HepG2 (cell line): ENCODE results near the gene SERINC4. TPM values are rescaled to one million over a fixed set of nuclear protein-coding genes. Genes with fewer than 3 reads are reported as not detected.

Experiments
- ATF1 ChIP-seq: IDR thresholded peaks from 2 replicates; pipeline ENCODE4 v1.6.1; 2016; ENCODE audit warnings: mild to moderate bottlenecking, control low read depth
- CBX5 ChIP-seq: sonication (generic); formaldehyde crosslinking; IDR thresholded peaks from 2 replicates; pipeline ENCODE4 v1.4.0; 2020; ENCODE audit warnings: missing genetic modification reagents, borderline replicate concordance
- EED ChIP-seq: sonication (generic); formaldehyde crosslinking; IDR thresholded peaks from 2 replicates; pipeline ENCODE4 v1.5.0; 2020; ENCODE audit warnings: mild to moderate bottlenecking, missing genetic modification reagents
- FOSL2 ChIP-seq: sonication (generic); formaldehyde crosslinking; IDR thresholded peaks from 2 replicates; pipeline ENCODE4 v1.4.0; 2020; ENCODE audit warnings: missing genetic modification reagents
- GLI4 ChIP-seq: sonication (generic); formaldehyde crosslinking; IDR thresholded peaks from 2 replicates; pipeline ENCODE4 v1.5.1; 2020; ENCODE audit warnings: missing genetic modification reagents, mild to moderate bottlenecking, moderate library complexity, borderline replicate concordance
- KLF16 ChIP-seq, 2 experiments: sonication (generic) in 1 of 2; formaldehyde crosslinking in 1 of 2; IDR thresholded peaks; 2 replicates each; pipeline versions ENCODE4 v1.6.1 to v1.8.0; 2016 to 2023; ENCODE audit warnings: missing genetic modification reagents in 2 of 2, missing compliant biosample characterization in 1 of 2
- MTA1 ChIP-seq: sonication (generic); formaldehyde crosslinking; IDR thresholded peaks from 2 replicates; pipeline ENCODE4 v1.4.0; 2020; ENCODE audit warnings: missing genetic modification reagents, mild to moderate bottlenecking, borderline replicate concordance
- NCOA2 ChIP-seq: sonication (generic); formaldehyde crosslinking; IDR thresholded peaks from 2 replicates; pipeline ENCODE4 v1.8.0; 2022; ENCODE audit warnings: inconsistent platforms
- PRDM15 ChIP-seq: sonication (generic); formaldehyde crosslinking; IDR thresholded peaks from 2 replicates; pipeline ENCODE4 v1.4.0; 2020; ENCODE audit warnings: missing genetic modification reagents
- RFX5 ChIP-seq: IDR thresholded peaks from 2 replicates; pipeline ENCODE4 v1.6.1; 2011; ENCODE audit warnings: low read depth, low read length, improper control_type of control experiment
- SNAI1 ChIP-seq: sonication (generic); formaldehyde crosslinking; IDR thresholded peaks from 2 replicates; pipeline ENCODE4 v1.5.0; 2020; ENCODE audit warnings: mild to moderate bottlenecking, missing genetic modification reagents, borderline replicate concordance
- TAF1 ChIP-seq: sonication (generic); formaldehyde crosslinking; IDR thresholded peaks from 2 replicates; pipeline ENCODE4 v1.4.0; 2020; ENCODE audit warnings: missing genetic modification reagents
- TFAP4 ChIP-seq: sonication (generic); IDR thresholded peaks from 2 replicates; pipeline ENCODE4 v1.6.1; 2016; ENCODE audit warnings: low read depth, borderline replicate concordance
- USF2 ChIP-seq, 2 experiments: sonication (generic) in 1 of 2; formaldehyde crosslinking in 1 of 2; IDR thresholded peaks; 2 replicates each; pipeline versions ENCODE4 v1.5.1 to v1.6.1; 2011 to 2020; ENCODE audit warnings: borderline replicate concordance in 1 of 2, low read depth in 1 of 2, low read length in 1 of 2, mild to moderate bottlenecking in 1 of 2, missing genetic modification reagents in 1 of 2, moderate library complexity in 1 of 2
- ZBTB44 ChIP-seq: sonication (generic); formaldehyde crosslinking; IDR thresholded peaks from 2 replicates; pipeline ENCODE4 v1.4.0; 2020; ENCODE audit warnings: missing genetic modification reagents
- ZNF101 ChIP-seq: sonication (generic); formaldehyde crosslinking; IDR thresholded peaks from 2 replicates; pipeline ENCODE4 v1.4.0; 2020; ENCODE audit warnings: mild to moderate bottlenecking, low read depth, missing genetic modification reagents, borderline replicate concordance
- ZNF124 ChIP-seq: sonication (generic); formaldehyde crosslinking; IDR thresholded peaks from 2 replicates; pipeline ENCODE4 v1.4.0; 2020; ENCODE audit warnings: missing genetic modification reagents
- ZNF207 ChIP-seq: fragments of 450-650 bp; IDR thresholded peaks from 2 replicates; pipeline ENCODE4 v1.6.1; 2016; ENCODE audit warnings: antibody characterized with exemption, borderline replicate concordance
- ZNF567 ChIP-seq: sonication (generic); formaldehyde crosslinking; IDR thresholded peaks from 2 replicates; pipeline ENCODE4 v1.8.1; 2023; ENCODE audit warnings: mild to moderate bottlenecking, missing genetic modification reagents, borderline replicate concordance
- ZNF746 ChIP-seq: sonication (generic); formaldehyde crosslinking; IDR thresholded peaks from 2 replicates; pipeline ENCODE4 v1.8.0; 2022; ENCODE audit warnings: mild to moderate bottlenecking, missing genetic modification reagents
- polyA plus RNA-seq, 8 experiments: library from polyadenylated mRNA; depleted of rRNA in 3 of 8; stranded (reverse) in 7 of 8; unstranded in 1 of 8; fragments of >200 nt; fragmentation: Illumina TruSeq in 4 of 8; extraction: Trizol in 4 of 8; gene quantifications; 2 replicates each; pipeline versions ENCODE4 v1.2.1 to v1.2.3, GENCODE V29; 2011 to 2016; ENCODE audit warnings: low read depth in 4 of 8, missing spikeins in 1 of 8, mixed read lengths in 1 of 8; ENCODE audit not compliant: insufficient read depth in 1 of 8
- total RNA-seq, 5 experiments: library from RNA; depleted of rRNA; stranded (reverse); fragments of >200 nt; fragmentation: Illumina TruSeq; extraction: Trizol; gene quantifications; 2 replicates each; pipeline ENCODE4 v1.2.3, GENCODE V29; 2016; ENCODE audit warnings: low read depth in 1 of 5

The SERINC4 gene
- total and polyA plus RNA-seq, 2 of the 13 experiments (the other 11 are each of a cell fraction or from before 2014, with no cell fraction given) = not detected

GRCh38 chr15:43777267-43777914 is 22.6 kb downstream of the SERINC4 start (continued):
- TF ChIP-seq USF2 (IDR thresholded peaks at IDR 0.05; ENCODE audit: low read depth, low read length) (no peak), USF2 (CRISPR knock-in tag; IDR thresholded peaks at IDR 0.05; ENCODE audit: borderline replicate concordance) (no peak), ZNF207 (no peak), RFX5 (no peak), ZNF101 (CRISPR knock-in tag) (0 out of 2 replicates have a peak, but pooled peaks have one; percentile 47), KLF16 (CRISPR knock-in tag; IDR thresholded peaks at IDR 0.05) (no peak), TAF1 (peak; percentile 47), ZNF567 (CRISPR knock-in tag) (no peak), ZNF124 (CRISPR knock-in tag) (no peak), MTA1 (peak; percentile 79), TFAP4 (no peak), PRDM15 (CRISPR knock-in tag) (no peak), NCOA2 (0 out of 2 replicates have a peak, but pooled peaks have one; percentile 19), ZBTB44 (no peak), CBX5 (no peak; the same call in 1 of the 2 replicates), GLI4 (CRISPR knock-in tag) (peak; percentile 56; the same call in 1 of the 2 replicates), SNAI1 (CRISPR knock-in tag) (no peak), ZNF746 (CRISPR knock-in tag) (peak; percentile 82; the same call in 1 of the 2 replicates), FOSL2 (CRISPR knock-in tag) (0 out of 2 replicates have a peak, but pooled peaks have one; percentile 16), EED (CRISPR knock-in tag) (no peak), ATF1 (CRISPR knock-in tag) (no peak)
